Measurements from ENCODE around the gene SPOCK1.

- TF ChIP-seq CTCF (IDR thresholded peaks at IDR 0.05), result no peak
- TF ChIP-seq POLR2A (IDR thresholded peaks at IDR 0.05), result no peak
Measured at GRCh38 chr5:137206030-137206715, 293.0 kb downstream of the SPOCK1 start.
